ENCODE data around the gene ANKRD40. TPM values are rescaled to one million over a fixed set of nuclear protein-coding genes. Genes with fewer than 3 reads are reported as not detected.

The ANKRD40 gene, protein sequence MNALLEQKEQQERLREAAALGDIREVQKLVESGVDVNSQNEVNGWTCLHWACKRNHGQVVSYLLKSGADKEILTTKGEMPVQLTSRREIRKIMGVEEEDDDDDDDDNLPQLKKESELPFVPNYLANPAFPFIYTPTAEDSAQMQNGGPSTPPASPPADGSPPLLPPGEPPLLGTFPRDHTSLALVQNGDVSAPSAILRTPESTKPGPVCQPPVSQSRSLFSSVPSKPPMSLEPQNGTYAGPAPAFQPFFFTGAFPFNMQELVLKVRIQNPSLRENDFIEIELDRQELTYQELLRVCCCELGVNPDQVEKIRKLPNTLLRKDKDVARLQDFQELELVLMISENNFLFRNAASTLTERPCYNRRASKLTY
- 24.0 and 50.0 TPM in 2 replicates for total RNA-seq (2011; cell fraction: chromatin; rRNA removed; ENCODE audit: low replicate concordance)
- total RNA-seq (2011; cell fraction: nucleolus; rRNA removed) = 13.9 and 14.3 TPM in 2 replicates
- 27.6 and 36.9 TPM in 2 replicates for total RNA-seq (2011; cell fraction: nucleoplasm; rRNA removed)
- total RNA-seq (2014; rRNA removed) (16.6 and 17.8 TPM in 2 replicates), total RNA-seq (2014; rRNA removed; fragmentation: Illumina TruSeq; extraction: Trizol) (28.1 and 30.5 TPM in 2 replicates), total RNA-seq (2015; rRNA removed; fragmentation: Illumina TruSeq; extraction: Trizol) (26.8 and 27.7 TPM in 2 replicates), total RNA-seq (2021) (26.1 and 28.3 TPM in 2 replicates), polyA plus RNA-seq (2011; rRNA removed) (23.6 and 28.4 TPM in 2 replicates), polyA plus RNA-seq (2014; fragmentation: Illumina TruSeq; extraction: Trizol) (26.1 and 28.9 TPM in 2 replicates), polyA plus RNA-seq (2014; fragmentation: Nextera tagmentation; extraction: Ambion mirVana) (1 to 10 TPM; 9.0 to 9.9 TPM), polyA plus RNA-seq (2014; rRNA removed) (17.5 and 19.4 TPM in 2 replicates), polyA minus RNA-seq (2011; rRNA and poly(A)+ RNA removed) (32.0 and 35.6 TPM in 2 replicates), Bru-seq, nascent RNA (percentile 83 among the genes with signal in this experiment), BruChase-seq, experiment 1, labeled RNA remaining after a 2-hour chase (percentile 90 among the genes with signal in this experiment), BruChase-seq, experiment 2, labeled RNA remaining after a 6-hour chase (percentile 93 among the genes with signal in this experiment)
- 13.4 and 17.8 TPM in 2 replicates for polyA plus RNA-seq (2011; cell fraction: cytosol; rRNA removed)
- 10.6 and 11.2 TPM in 2 replicates for polyA plus RNA-seq (2011; cell fraction: nucleus; rRNA removed)
- polyA plus RNA-seq (2012) = 12.6 and 15.6 TPM in 2 replicates
- polyA minus RNA-seq (2011; cell fraction: cytosol; rRNA and poly(A)+ RNA removed) = 15.3 and 15.5 TPM in 2 replicates
- 8.6 and 9.3 TPM in 2 replicates for polyA minus RNA-seq (2011; cell fraction: nucleus; rRNA and poly(A)+ RNA removed)
- long read RNA-seq, experiment 1, full-length matches to known transcripts = 24 of 69 reads
- long read RNA-seq, experiment 1, partial matches to known transcripts = 28 of 69 reads
- long read RNA-seq, experiment 1, other reads (novel, unspliced or antisense) = 17 of 69 reads
- long read RNA-seq, experiment 2, full-length matches to known transcripts = 3 of 18 reads
- long read RNA-seq, experiment 2, partial matches to known transcripts = 2 of 18 reads
- long read RNA-seq, experiment 2, other reads (novel, unspliced or antisense) = 13 of 18 reads
- long read RNA-seq, experiment 3, full-length matches to known transcripts = 1 of 12 reads
- long read RNA-seq, experiment 3, partial matches to known transcripts = 0 of 12 reads
- long read RNA-seq, experiment 3, other reads (novel, unspliced or antisense) = 11 of 12 reads

DNA sequence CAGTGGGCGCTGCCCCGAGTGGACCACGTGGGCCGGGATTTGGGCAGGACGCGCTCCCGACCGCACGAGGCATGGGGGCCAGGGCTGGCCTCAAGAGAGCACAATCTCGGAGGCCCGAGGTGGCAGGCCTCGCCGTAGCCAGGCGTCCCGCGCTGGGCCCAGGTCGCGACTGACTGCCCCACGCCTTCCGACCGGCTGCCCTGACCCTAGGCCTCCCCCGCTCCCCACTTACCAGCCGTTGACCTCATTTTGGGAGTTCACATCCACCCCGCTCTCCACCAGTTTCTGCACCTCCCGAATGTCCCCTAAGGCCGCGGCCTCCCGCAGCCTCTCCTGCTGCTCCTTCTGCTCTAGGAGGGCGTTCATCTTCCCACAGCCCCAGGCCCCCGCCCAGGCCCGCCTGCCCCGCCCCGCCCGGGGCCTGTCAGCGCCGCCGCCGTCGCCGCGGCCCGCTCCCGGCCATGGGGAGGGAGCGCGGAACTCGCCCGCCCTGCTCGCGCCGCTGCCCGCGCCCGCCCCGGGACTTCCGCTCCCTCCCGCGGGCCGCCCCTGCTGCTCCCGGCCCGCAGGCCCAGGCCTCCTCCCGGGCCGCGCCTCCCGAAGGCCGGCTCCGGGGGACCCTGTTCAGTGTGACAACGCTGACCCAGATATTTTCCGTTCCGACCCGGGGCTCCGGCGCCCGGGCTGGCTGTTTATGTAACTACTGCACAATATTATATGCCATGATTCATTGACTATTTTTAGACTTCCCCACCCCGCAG is at the start of gene ANKRD40:
ANKRD40 (minus strand) TSS at position 626 of the 761 bp plus-strand sequence; CDS start at position 366, 260 bp downstream.
- Histone ChIP-seq H3K27ac (ENCODE audit: extremely low read depth, low read depth, low read length) (peak within 1 kb of the TSS; percentile 95), H3K36me3 (ENCODE audit: control insufficient read depth, insufficient read depth, low read length) (peaks cover 32% of the 10 kb centered on the region), H3K79me2 (ENCODE audit: control insufficient read depth, insufficient read depth, low read length) (peaks cover 50% of the 10 kb centered on the region), H3K9me1 (ENCODE audit: control insufficient read depth, insufficient read depth, low read length) (no peaks in the 10 kb centered on the region), H3K4me2 (ENCODE audit: insufficient read depth, low read length) (peak within 1 kb of the TSS; percentile 94), H2AFZ (ENCODE audit: low read depth, low read length) (peak within 1 kb of the TSS; percentile 92), H4K20me1 (replicated peaks; ENCODE audit: control insufficient read depth, insufficient read depth, low read length) (no peaks in the 10 kb centered on the region), H3K4me1 (replicated peaks in 1 of 2; ENCODE audit: control insufficient read depth in 2 of 2, insufficient read depth in 2 of 2, low read length in 2 of 2) (peaks cover 9 to 20% of the 10 kb centered on the region in 2 experiments; a peak in 3 of 5 replicates), H3K4me3 (peak within 1 kb of the TSS; percentile 56), H3K9ac (ENCODE audit: insufficient read depth in 1 of 2, low read depth in 2 of 2, low read length in 2 of 2) (peak within 1 kb of the TSS; percentile 94 to 99), H3K27me3 (ENCODE audit: control insufficient read depth in 2 of 2, insufficient read depth in 2 of 2, low read length in 2 of 2) (no peaks in the 10 kb centered on the region), H3K9me3 (replicated peaks; ENCODE audit: control insufficient read depth, insufficient read depth, low read depth, low read length) (no peaks in the 10 kb centered on the region)
- DNase-seq (ENCODE audit: extremely low read depth in 1 of 4, low spot score in 3 of 4) = peak; percentile 87 to 93 (median 91)
- intact Hi-C loops (cut with micrococcal nuclease) = no loop called here
- POLR2A ChIA-PET = interaction anchor here (0.6 to 1.4 kb wide), 9 partner anchors 11 to 157 kb away, joined by 3 to 12 read pairs (median 4); partner anchors contain the start of gene LUC7L3
- TSS peak; percentile 79 for BruUV-seq (replicated peaks)
- ATAC-seq = peak; percentile 83
- CTCF ChIA-PET (ENCODE audit: low intra/inter-chr PET ratio) = no interaction called here
- in situ Hi-C loops (cut with MboI) = no loop called here
- under 1% methylated on average over 44 of the region's 74 CpGs for WGBS (ENCODE audit: insufficient coverage, low coverage, missing lambda C conversion rate)
- FAIRE-seq = peak; percentile 78
- peak; percentile 23 to 90; a peak in 3 of 4 replicates for TF ChIP-seq NONO (IDR thresholded peaks at IDR 0.05; ENCODE audit: low read depth in 2 of 2, low read length in 1 of 2)
- peak; percentile 24 to 43; a peak in 1 of 4 replicates for TF ChIP-seq TEAD1 (CRISPR knock-in tag; IDR thresholded peaks at IDR 0.05)
- no peak for TF ChIP-seq MCM7 (IDR thresholded peaks at IDR 0.05)
- TF ChIP-seq ARNT (IDR thresholded peaks at IDR 0.05) = no peak
